AG10803 (cell line): ENCODE data around the gene SMIM10L1.
A peak's percentile ranks its signal among the peaks of the same experiment; 100 is the strongest.

Experiments used
- DNase-seq: peaks from one replicate; pipeline ENCODE4 v3.0.0; 2010; ENCODE audit warnings: low read depth
- H3K4me3 ChIP-seq: 2 replicates; pipeline ENCODE4 v1.5.1; 2011; ENCODE audit warnings: mild to moderate bottlenecking, low read length, control low read depth
- CTCF ChIP-seq: conservative IDR thresholded peaks from 2 replicates; pipeline ENCODE4 v1.5.1; 2011; ENCODE audit warnings: mild to moderate bottlenecking, low read length, control low read depth, inconsistent platforms

Gene SMIM10L1

GRCh38 chr12:11162502-11162901, 8.5 kb upstream of the SMIM10L1 start:
- no peak for TF ChIP-seq CTCF
- no peak for DNase-seq
- no peak overlapping the region for H3K4me3 ChIP-seq

GRCh38 chr12:11164384-11164783, 6.6 kb upstream of the SMIM10L1 start:
- DNase-seq, result no peak
- TF ChIP-seq CTCF, result no peak

GRCh38 chr12:11166300-11166699, 4.7 kb upstream of the SMIM10L1 start:
- H3K4me3 ChIP-seq, result no peak overlapping the region
- TF ChIP-seq CTCF, result no peak
- no peak for DNase-seq

More at GRCh38 chr12:11164384-11164783, 6.6 kb upstream of the SMIM10L1 start:
- H3K4me3 ChIP-seq, result no peak overlapping the region

DNA sequence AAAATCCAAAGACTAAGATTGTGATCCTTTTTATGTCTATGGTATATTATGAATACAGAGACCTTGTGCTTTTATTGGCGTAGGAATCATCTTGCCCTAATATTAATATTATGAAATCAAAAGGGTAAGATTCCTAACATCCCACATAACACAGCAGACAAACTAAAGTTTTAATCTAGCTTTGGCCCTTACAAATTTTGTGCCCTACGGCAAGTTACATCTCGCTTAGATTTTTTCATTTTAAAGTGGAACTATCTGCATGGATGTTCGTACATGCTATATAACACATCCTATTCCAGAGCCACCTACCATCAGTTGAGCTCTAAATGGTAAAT, 217 bp upstream of the SMIM10L1 start:
- DNase-seq, result no peak
- peak overlapping the region; percentile 92 for H3K4me3 ChIP-seq
- TF ChIP-seq CTCF, result no peak

DNA sequence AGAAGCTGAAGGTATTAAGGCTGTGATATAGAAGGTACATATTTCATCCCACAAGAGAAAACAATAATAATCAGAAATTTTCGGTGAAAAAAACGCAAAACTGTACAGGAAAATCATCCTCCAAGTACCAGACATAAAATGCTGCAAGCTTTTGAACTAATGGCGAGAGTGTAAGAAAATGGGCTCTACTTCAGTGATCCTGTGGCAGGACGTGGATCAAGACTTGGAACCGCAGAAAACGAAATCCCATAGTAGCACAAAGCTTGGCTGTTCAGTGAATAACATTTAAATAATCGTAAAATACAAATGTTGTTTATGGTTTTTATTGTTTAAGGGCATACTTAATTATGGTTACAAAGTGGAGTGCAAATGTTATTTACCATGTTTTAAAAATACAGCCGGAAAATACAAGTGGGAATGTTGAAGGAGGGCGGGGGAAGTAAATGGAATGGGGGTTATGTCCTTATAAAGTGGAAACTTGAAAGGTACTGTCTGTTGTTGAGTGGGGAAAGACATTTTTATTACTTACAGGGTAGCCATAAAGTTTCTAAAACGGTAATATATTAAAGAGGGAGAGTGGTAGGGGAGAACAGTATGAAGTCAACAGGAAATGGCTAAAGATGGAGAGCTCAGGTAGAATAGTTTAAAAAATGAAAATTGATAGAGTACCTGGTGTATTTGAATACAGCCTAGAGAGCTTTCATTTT, 1.1 kb downstream of the SMIM10L1 start:
- peak overlapping the region; percentile 92 for H3K4me3 ChIP-seq
- DNase-seq, result peak; percentile 18
- no peak for TF ChIP-seq CTCF

DNA sequence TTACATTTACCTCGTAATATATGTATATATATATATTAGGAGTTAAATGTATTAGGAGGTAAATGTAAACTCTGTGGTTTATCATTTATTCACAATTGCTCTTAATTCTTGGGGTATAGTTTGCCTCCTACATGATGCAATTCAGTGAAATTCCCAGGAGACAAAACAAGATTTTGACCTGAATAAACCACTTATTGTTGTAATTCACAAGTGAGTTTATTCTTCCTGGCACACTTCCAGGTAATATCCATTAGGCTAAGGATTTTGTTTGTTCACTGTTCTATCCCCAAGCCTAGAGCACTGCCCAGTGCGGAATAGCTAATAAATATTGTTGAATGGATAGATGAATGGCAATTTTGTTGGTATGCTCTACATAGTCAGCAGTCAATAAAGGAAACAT, 3.0 kb downstream of the SMIM10L1 start:
- H3K4me3 ChIP-seq, result no peak overlapping the region
- no peak for TF ChIP-seq CTCF
- DNase-seq, result peak; percentile 26

DNA sequence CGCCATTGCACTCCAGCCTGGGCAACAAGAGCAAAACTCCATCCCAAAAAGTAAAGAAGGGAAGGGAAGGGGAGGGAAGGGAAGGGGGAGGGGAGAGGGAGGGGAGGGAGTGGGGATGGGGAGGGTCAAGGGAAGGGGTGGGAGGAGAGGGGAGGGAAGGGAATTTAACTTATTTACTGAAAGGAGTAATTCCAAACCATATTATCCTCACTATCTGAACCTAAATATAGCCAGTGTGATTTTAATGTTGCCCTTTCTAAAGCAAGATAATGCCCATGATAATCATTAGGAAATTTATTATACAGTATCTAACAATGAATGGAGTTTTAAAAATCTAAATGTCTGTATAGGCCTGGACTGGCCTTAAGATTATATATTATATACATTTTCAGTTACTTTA, 7.3 kb downstream of the SMIM10L1 start:
- no peak overlapping the region for H3K4me3 ChIP-seq
- DNase-seq, result no peak
- TF ChIP-seq CTCF, result no peak
